IMR-90 (cell line): ENCODE results near the gene EDN3. TPM values are rescaled to one million over a fixed set of nuclear protein-coding genes. Genes with fewer than 3 reads are reported as not detected.

ENCODE experiments used
- ATAC-seq: fragments of 200-7000 bp; cut with Tn5 transposase; 2 replicates; pipeline ENCODE4 v1.9.1; 2020; ENCODE audit warnings: low read depth, mild to moderate bottlenecking, moderate library complexity
- BruUV-seq: library from RNA; stranded (reverse); fragments of 400-500 nt; replicated peaks from 2 replicates; lab custom pipeline; 2021; lab: Mats Ljungman, UMichigan
- CTCF ChIA-PET: fragments of 300-600 bp; formaldehyde crosslinking; extraction: SDS; loops from one replicate; lab custom pipeline; 2021; ENCODE audit warnings: antibody characterized with exemption; lab: Yijun Ruan, JAX
- POLR2A ChIA-PET: fragments of 300-600 bp; sonication (Branson Sonifier 250); formaldehyde crosslinking; loops from one replicate; lab custom pipeline; 2022; ENCODE audit warnings: antibody characterized with exemption; ENCODE audit not compliant: unreplicated experiment; lab: Charles Lee
- DNase-seq: peaks from one replicate; pipeline ENCODE4 v3.0.0; 2013
- H2AFZ ChIP-seq: replicated peaks from 2 replicates; pipeline ENCODE3; 2013; ENCODE audit warnings: low read length, mild to moderate bottlenecking; ENCODE audit not compliant: poor library complexity
- H2AK5ac ChIP-seq: 2 replicates; pipeline ENCODE4 v1.6.1; 2013; ENCODE audit warnings: low read depth, low read length, inconsistent platforms
- H2AK9ac ChIP-seq: replicated peaks from 2 replicates; pipeline ENCODE3; 2013; ENCODE audit warnings: mild to moderate bottlenecking, low read depth, low read length, moderate library complexity; ENCODE audit not compliant: poor library complexity
- H2BK120ac ChIP-seq: 2 replicates; pipeline ENCODE4 v1.6.1; 2013; ENCODE audit warnings: low read depth, low read length, inconsistent platforms
- H2BK15ac ChIP-seq: 3 replicates; pipeline ENCODE4 v1.6.1; 2013; ENCODE audit warnings: low read depth, low read length, inconsistent platforms
- H2BK20ac ChIP-seq: 2 replicates; pipeline ENCODE4 v1.6.1; 2013; ENCODE audit warnings: low read depth, mild to moderate bottlenecking, inconsistent platforms, low read length, moderate library complexity
- H2BK5ac ChIP-seq: 2 replicates; pipeline ENCODE4 v1.6.1; 2013; ENCODE audit warnings: mild to moderate bottlenecking, low read depth, low read length, inconsistent platforms; ENCODE audit not compliant: poor library complexity, severe bottlenecking
- H3K14ac ChIP-seq: replicated peaks from 2 replicates; pipeline ENCODE4 v1.6.1; 2013; ENCODE audit warnings: low read depth, low read length, inconsistent platforms
- H3K18ac ChIP-seq: 2 replicates; pipeline ENCODE4 v1.6.1; 2013; ENCODE audit warnings: low read depth, low read length, control low read depth
- H3K23ac ChIP-seq: 2 replicates; pipeline ENCODE4 v1.6.1; 2013; ENCODE audit warnings: low read depth, low read length, inconsistent platforms
- H3K27ac ChIP-seq: 2 replicates; pipeline ENCODE4 v1.5.1; 2013; ENCODE audit warnings: mild to moderate bottlenecking, control low read depth, low read length; ENCODE audit not compliant: insufficient read depth
- H3K27me3 ChIP-seq: 2 replicates; pipeline ENCODE4 v1.6.1; 2013; ENCODE audit warnings: low read length; ENCODE audit not compliant: control insufficient read depth, insufficient read depth
- H3K36me3 ChIP-seq: 2 replicates; pipeline ENCODE4 v1.6.1; 2013; ENCODE audit warnings: low read length, mixed read lengths; ENCODE audit not compliant: control insufficient read depth, insufficient read depth
- H3K4ac ChIP-seq: 2 replicates; pipeline ENCODE4 v1.6.1; 2013; ENCODE audit warnings: low read depth, low read length, inconsistent platforms
- H3K4me1 ChIP-seq: 2 replicates; pipeline ENCODE4 v1.6.1; 2013; ENCODE audit warnings: low read length, mixed read lengths; ENCODE audit not compliant: control insufficient read depth, insufficient read depth
- H3K4me2 ChIP-seq: 2 replicates; pipeline ENCODE4 v1.6.1; 2013; ENCODE audit warnings: low read depth, mild to moderate bottlenecking, control low read depth, low read length, moderate library complexity
- H3K4me3 ChIP-seq: 2 replicates; pipeline ENCODE4 v1.5.1; 2013; ENCODE audit warnings: low read depth, mild to moderate bottlenecking, control low read depth, low read length, moderate library complexity; ENCODE audit not compliant: insufficient read depth
- H3K56ac ChIP-seq: 2 replicates; pipeline ENCODE4 v1.6.1; 2013; ENCODE audit warnings: low read length, inconsistent platforms; ENCODE audit not compliant: insufficient read depth; ENCODE audit errors: extremely low read depth
- H3K79me1 ChIP-seq, 2 experiments: 2 replicates each; pipeline ENCODE4 v1.6.1; 2013; ENCODE audit warnings: low read length in 2 of 2, inconsistent platforms in 1 of 2, low read depth in 1 of 2
- H3K9ac ChIP-seq: 2 replicates; pipeline ENCODE4 v1.6.1; 2013; ENCODE audit warnings: low read depth, low read length, control low read depth
- H3K9me1 ChIP-seq: 2 replicates; pipeline ENCODE4 v1.6.1; 2013; ENCODE audit warnings: low read length, inconsistent platforms; ENCODE audit not compliant: insufficient read depth
- H3K9me3 ChIP-seq: 2 replicates; pipeline ENCODE4 v1.6.1; 2013; ENCODE audit warnings: low read length; ENCODE audit not compliant: control insufficient read depth, insufficient read depth
- H4K20me1 ChIP-seq: 2 replicates; pipeline ENCODE4 v1.6.1; 2013; ENCODE audit warnings: low read length, inconsistent platforms; ENCODE audit not compliant: insufficient read depth
- H4K5ac ChIP-seq: 2 replicates; pipeline ENCODE4 v1.6.1; 2013; ENCODE audit warnings: mild to moderate bottlenecking, low read depth, low read length, control low read depth
- H4K8ac ChIP-seq, 2 experiments: 2 replicates each; pipeline ENCODE4 v1.6.1; 2013; ENCODE audit warnings: low read depth in 2 of 2, low read length in 2 of 2, control low read depth in 1 of 2, inconsistent platforms in 1 of 2
- H4K91ac ChIP-seq: 2 replicates; pipeline ENCODE4 v1.6.1; 2013; ENCODE audit warnings: low read depth, low read length, inconsistent platforms; ENCODE audit not compliant: insufficient read depth
- BHLHE40 ChIP-seq: fragments of 150-350 bp; IDR thresholded peaks from 2 replicates; pipeline ENCODE4 v1.6.1; 2016; ENCODE audit warnings: mild to moderate bottlenecking, low read depth, low read length
- CEBPB ChIP-seq: IDR thresholded peaks from 2 replicates; pipeline ENCODE4 v1.6.1; 2012; ENCODE audit warnings: low read depth, low read length, improper control_type of control experiment
- CHD1 ChIP-seq: IDR thresholded peaks from 2 replicates; pipeline ENCODE4 v1.6.1; 2012; ENCODE audit warnings: low read depth, low read length, improper control_type of control experiment
- FOS ChIP-seq: fragments of 150-350 bp; IDR thresholded peaks from 2 replicates; pipeline ENCODE4 v1.6.1; 2016; ENCODE audit warnings: low read depth, low read length
- MAFK ChIP-seq: IDR thresholded peaks from 2 replicates; pipeline ENCODE4 v1.6.1; 2012; ENCODE audit warnings: low read depth, low read length, improper control_type of control experiment
- MAZ ChIP-seq: IDR thresholded peaks from 2 replicates; pipeline ENCODE4 v1.6.1; 2012; ENCODE audit warnings: low read depth, mild to moderate bottlenecking, low read length, improper control_type of control experiment, moderate library complexity, borderline replicate concordance
- NFE2L2 ChIP-seq: fragments of 150-350 bp; IDR thresholded peaks from 2 replicates; pipeline ENCODE4 v1.6.1; 2016; ENCODE audit warnings: low read depth, mild to moderate bottlenecking, low read length
- POLR2A ChIP-seq: IDR thresholded peaks from 2 replicates; pipeline ENCODE4 v1.6.1; 2012; ENCODE audit warnings: mild to moderate bottlenecking, low read depth, low read length
- RAD21 ChIP-seq: IDR thresholded peaks from 2 replicates; pipeline ENCODE4 v1.6.1; 2012; ENCODE audit warnings: low read length, improper control_type of control experiment
- RCOR1 ChIP-seq: IDR thresholded peaks from 2 replicates; pipeline ENCODE4 v1.6.1; 2012; ENCODE audit warnings: mild to moderate bottlenecking, low read length, improper control_type of control experiment; ENCODE audit not compliant: insufficient replicate concordance
- RFX5 ChIP-seq: IDR thresholded peaks from 2 replicates; pipeline ENCODE4 v1.8.0; 2012; ENCODE audit warnings: low read depth, mild to moderate bottlenecking, low read length, moderate library complexity
- WGBS, 2 experiments: methylation state at CpG; one replicate each; pipeline versions ENCODE4 v1.1.5 to v1.1.7; 2013; ENCODE audit warnings: missing lambda C conversion rate in 2 of 2; ENCODE audit not compliant: insufficient read length in 1 of 2; ENCODE audit errors: extremely low coverage in 2 of 2; 5-methylcytosine and 5-hydroxymethylcytosine counted together
- dilution Hi-C: fragments of 300-500 bp; cut with HindIII; formaldehyde crosslinking; loops from one replicate; pipeline ENCODE4 v1.14.3; 2018; ENCODE audit warnings: low sequenced_read_pairs; ENCODE audit not compliant: unreplicated experiment
- in situ Hi-C: fragments of 300-500 bp; cut with MboI; formaldehyde crosslinking; loops from 3 replicates; pipeline ENCODE4 v1.14.3; 2019; ENCODE audit warnings: low sequenced_read_pairs, inconsistent platforms, mixed read lengths
- intact Hi-C: fragments of 100-400 bp; cut with micrococcal nuclease; formaldehyde crosslinking; loops from 2 replicates; pipeline ENCODE4 v1.10.0; 2022
- polyA plus RNA-seq, 3 experiments: library from polyadenylated mRNA; depleted of rRNA; stranded (reverse); fragments of >200 nt; gene quantifications; 2 replicates each; pipeline ENCODE4 v1.2.3, GENCODE V29; 2012; ENCODE audit warnings: low replicate concordance in 1 of 3
- total RNA-seq: library from RNA; depleted of rRNA; stranded (reverse); fragments of >200 nt; gene quantifications from 2 replicates; pipeline ENCODE4 v1.2.3, GENCODE V29; 2012
- TF ChIP-seq, protein P1 (sequence below): fragments of 150-350 bp; IDR thresholded peaks from 2 replicates; pipeline ENCODE4 v1.6.1; 2017; ENCODE audit warnings: mild to moderate bottlenecking, antibody characterized with exemption, low read length, low read depth
- TF ChIP-seq, protein P2 (sequence below): fragments of 150-350 bp; IDR thresholded peaks from 2 replicates; pipeline ENCODE4 v1.6.1; 2016; ENCODE audit warnings: low read depth, mild to moderate bottlenecking, low read length, moderate library complexity, borderline replicate concordance

Gene EDN3
- total and polyA plus RNA-seq, 2 of the 4 experiments (the other 2 are of a cell fraction) = not detected

DNA sequence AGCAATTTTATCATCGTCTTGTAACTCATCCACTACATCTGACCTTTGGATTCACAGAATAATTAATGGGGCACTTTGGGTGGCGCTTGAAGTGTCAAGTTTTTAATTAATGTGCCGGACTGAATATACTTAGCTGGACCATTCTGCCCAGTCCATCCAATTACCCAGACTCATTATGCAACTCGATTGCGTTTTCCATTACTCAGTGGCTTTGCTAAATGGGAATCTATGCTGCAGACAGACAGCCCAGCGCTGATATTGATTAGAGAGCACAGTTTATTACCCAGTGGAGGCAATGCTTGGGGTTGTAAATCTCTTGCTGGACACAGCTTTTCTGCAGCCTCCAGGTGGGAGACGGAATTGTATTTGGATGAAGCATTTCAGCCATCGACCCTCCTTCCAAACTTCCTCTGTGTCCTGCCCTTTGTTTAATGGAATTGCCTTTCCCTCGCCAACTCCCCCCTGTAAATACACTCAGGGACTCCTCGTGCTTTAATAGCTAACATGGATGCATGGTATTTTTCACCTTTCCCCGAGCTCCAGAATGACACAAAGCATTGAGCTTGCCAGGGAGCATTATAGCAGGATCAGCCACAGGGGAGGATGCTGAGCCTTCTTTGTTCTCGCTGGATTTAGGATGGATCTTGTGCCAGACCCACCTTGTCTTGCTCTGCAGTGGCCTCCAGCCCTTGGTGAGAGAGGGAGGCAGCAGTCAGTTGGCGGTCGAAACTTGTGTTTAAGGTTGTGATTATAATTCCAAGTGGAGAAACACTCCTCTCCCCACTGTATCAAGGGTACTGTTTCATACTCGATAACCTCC, 59.7 kb downstream of the EDN3 start:
- H2AFZ ChIP-seq = no peak overlapping the region
- no peak overlapping the region for H3K9ac ChIP-seq
- no peak for DNase-seq
- H4K91ac ChIP-seq = no peak overlapping the region
- no peak overlapping the region for H2AK9ac ChIP-seq
- no CpG with 5 or more reads among the region's 15 CpGs for WGBS, 2 experiments
- intact Hi-C loops (no loop called here), in situ Hi-C loops (no loop called here), dilution Hi-C loops (no loop called here)
- POLR2A ChIA-PET = no interaction called here
- H3K4me3 ChIP-seq = no peak overlapping the region
- no peak overlapping the region for H4K5ac ChIP-seq
- no peaks in the 10 kb centered on the region for H3K4me1 ChIP-seq
- H3K14ac ChIP-seq = no peak overlapping the region
- H3K4ac ChIP-seq = no peak overlapping the region
- no peak overlapping the region for H4K8ac ChIP-seq
- H2AK5ac ChIP-seq = no peak overlapping the region
- no peaks in the 10 kb centered on the region for H3K36me3 ChIP-seq
- no peak overlapping the region for H3K4me2 ChIP-seq
- no peaks in the 10 kb centered on the region for H3K27me3 ChIP-seq
- no peak overlapping the region for H3K18ac ChIP-seq
- no peak overlapping the region for H3K23ac ChIP-seq
- CTCF ChIA-PET = no interaction called here
- H2BK120ac ChIP-seq = no peak overlapping the region
- TF ChIP-seq NFE2L2 (no peak), MAFK (no peak), CEBPB (no peak), BHLHE40 (no peak), CHD1 (no peak), MAZ (no peak), FOS (no peak), RFX5 (no peak), RAD21 (no peak), POLR2A (no peak), RCOR1 (no peak)
- TF ChIP-seq, protein P1, sequence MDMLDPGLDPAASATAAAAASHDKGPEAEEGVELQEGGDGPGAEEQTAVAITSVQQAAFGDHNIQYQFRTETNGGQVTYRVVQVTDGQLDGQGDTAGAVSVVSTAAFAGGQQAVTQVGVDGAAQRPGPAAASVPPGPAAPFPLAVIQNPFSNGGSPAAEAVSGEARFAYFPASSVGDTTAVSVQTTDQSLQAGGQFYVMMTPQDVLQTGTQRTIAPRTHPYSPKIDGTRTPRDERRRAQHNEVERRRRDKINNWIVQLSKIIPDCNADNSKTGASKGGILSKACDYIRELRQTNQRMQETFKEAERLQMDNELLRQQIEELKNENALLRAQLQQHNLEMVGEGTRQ = no peak
- TF ChIP-seq, protein P2, sequence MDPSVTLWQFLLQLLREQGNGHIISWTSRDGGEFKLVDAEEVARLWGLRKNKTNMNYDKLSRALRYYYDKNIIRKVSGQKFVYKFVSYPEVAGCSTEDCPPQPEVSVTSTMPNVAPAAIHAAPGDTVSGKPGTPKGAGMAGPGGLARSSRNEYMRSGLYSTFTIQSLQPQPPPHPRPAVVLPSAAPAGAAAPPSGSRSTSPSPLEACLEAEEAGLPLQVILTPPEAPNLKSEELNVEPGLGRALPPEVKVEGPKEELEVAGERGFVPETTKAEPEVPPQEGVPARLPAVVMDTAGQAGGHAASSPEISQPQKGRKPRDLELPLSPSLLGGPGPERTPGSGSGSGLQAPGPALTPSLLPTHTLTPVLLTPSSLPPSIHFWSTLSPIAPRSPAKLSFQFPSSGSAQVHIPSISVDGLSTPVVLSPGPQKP = no peak
- H3K9me3 ChIP-seq = peaks cover 14% of the 10 kb centered on the region; the same call in 1 of the 2 replicates
- no peak overlapping the region for H3K27ac ChIP-seq
- no peak overlapping the region for H3K56ac ChIP-seq
- H2BK15ac ChIP-seq = no peak overlapping the region
- no TSS peak for BruUV-seq
- no peak overlapping the region for H2BK5ac ChIP-seq
- H3K79me1 ChIP-seq = no peaks in the 10 kb centered on the region
- no peak overlapping the region for H2BK20ac ChIP-seq
- no peak for ATAC-seq
- H4K20me1 ChIP-seq = no peaks in the 10 kb centered on the region
- H3K9me1 ChIP-seq = no peaks in the 10 kb centered on the region
